K562 (cell line): ENCODE data around the gene PRKAG1. TPM values are rescaled to one million over a fixed set of nuclear protein-coding genes. Genes with fewer than 3 reads are reported as not detected.
A peak's percentile ranks its signal among the peaks of the same experiment; 100 is the strongest.

ENCODE experiments used
- ATF2 ChIP-seq: sonication (generic); formaldehyde crosslinking; IDR thresholded peaks from 2 replicates; pipeline ENCODE4 v1.8.1; 2022; ENCODE audit warnings: missing genetic modification reagents
- BRF1 ChIP-seq: IDR thresholded peaks from 3 replicates; pipeline ENCODE4 v1.6.1; 2011; ENCODE audit warnings: borderline replicate concordance, mild to moderate bottlenecking; ENCODE audit not compliant: insufficient read length; ENCODE audit errors: extremely low read depth
- EGR1 ChIP-seq: fragments of 450-650 bp; conservative IDR thresholded peaks from 2 replicates; pipeline ENCODE4 v1.6.1; 2017; ENCODE audit warnings: mild to moderate bottlenecking
- HNRNPLL ChIP-seq: fragments of 200-400 bp; formaldehyde crosslinking; IDR thresholded peaks from 2 replicates; pipeline ENCODE4 v1.6.1; 2017; ENCODE audit warnings: low read length, low read depth, mild to moderate bottlenecking; ENCODE audit not compliant: poor library complexity, severe bottlenecking
- HOXB6 ChIP-seq: fragments of 250-450 bp; sonication (Bioruptor Pico); IDR thresholded peaks from 2 replicates; pipeline ENCODE4 v1.5.1; 2022; ENCODE audit warnings: mild to moderate bottlenecking, borderline replicate concordance
- KLF1 ChIP-seq: fragments of 450-650 bp; IDR thresholded peaks from 2 replicates; pipeline ENCODE4 v1.6.1; 2016; ENCODE audit warnings: missing genetic modification characterization, missing compliant biosample characterization
- MAFG ChIP-seq: fragments of 450-650 bp; conservative IDR thresholded peaks from 2 replicates; pipeline ENCODE4 v1.6.1; 2016; ENCODE audit warnings: missing genetic modification characterization, missing compliant biosample characterization
- NFE2 ChIP-seq: IDR thresholded peaks from 2 replicates; pipeline ENCODE4 v1.6.1; 2014; ENCODE audit warnings: antibody characterized with exemption, low read depth
- PCBP2 ChIP-seq: fragments of 200-400 bp; formaldehyde crosslinking; IDR thresholded peaks from 2 replicates; pipeline ENCODE4 v1.6.1; 2018; ENCODE audit warnings: low read length, low read depth, mild to moderate bottlenecking, moderate library complexity; ENCODE audit not compliant: poor library complexity, severe bottlenecking
- RCOR1 ChIP-seq, 2 experiments: IDR thresholded peaks; 2 replicates each; pipeline ENCODE4 v1.6.1; 2012; ENCODE audit warnings: low read depth in 2 of 2, low read length in 2 of 2, borderline replicate concordance in 1 of 2, improper control_type of control experiment in 1 of 2
- TAF15 ChIP-seq: fragments of 200-400 bp; formaldehyde crosslinking; IDR thresholded peaks from 2 replicates; pipeline ENCODE4 v1.6.1; 2017; ENCODE audit warnings: mild to moderate bottlenecking, low read depth, low read length, moderate library complexity
- TAF9B ChIP-seq: fragments of 450-650 bp; IDR thresholded peaks from 2 replicates; pipeline ENCODE4 v1.6.1; 2018; ENCODE audit warnings: mild to moderate bottlenecking; ENCODE audit not compliant: partially characterized antibody
- ZBED1 ChIP-seq: IDR thresholded peaks from 2 replicates; pipeline ENCODE4 v1.6.1; 2014
- ZEB2 ChIP-seq: fragments of 450-650 bp; IDR thresholded peaks from 2 replicates; pipeline ENCODE4 v1.6.1; 2016
- ZKSCAN1 ChIP-seq: fragments of 150-350 bp; IDR thresholded peaks from 2 replicates; pipeline ENCODE4 v1.6.1; 2016; ENCODE audit warnings: low read depth, low read length
- ZKSCAN8 ChIP-seq: fragments of 200-800 bp; sonication (Bioruptor generic); IDR thresholded peaks from 2 replicates; pipeline ENCODE4 v1.6.1; 2016; ENCODE audit warnings: missing genetic modification characterization, missing compliant biosample characterization
- ZNF146 ChIP-seq: IDR thresholded peaks from one replicate; pipeline ENCODE4 v1.6.1; 2018; ENCODE audit warnings: missing compliant biosample characterization; ENCODE audit not compliant: unreplicated experiment
- ZNF592 ChIP-seq: fragments of 450-650 bp; IDR thresholded peaks from 2 replicates; pipeline ENCODE4 v1.6.1; 2017; ENCODE audit warnings: antibody characterized with exemption, mild to moderate bottlenecking
- ZNF644 ChIP-seq: fragments of 200-800 bp; sonication (Bioruptor generic); IDR thresholded peaks from 2 replicates; pipeline ENCODE4 v1.6.1; 2016; ENCODE audit warnings: low read depth, missing genetic modification characterization, missing compliant biosample characterization
- ZNF699 ChIP-seq: fragments of 250-450 bp; sonication (Bioruptor Pico); IDR thresholded peaks from 2 replicates; pipeline ENCODE4 v1.8.0; 2021; ENCODE audit warnings: mild to moderate bottlenecking, moderate library complexity; ENCODE audit not compliant: insufficient replicate concordance
- ZNF764 ChIP-seq: fragments of 250-450 bp; sonication (Bioruptor Pico); IDR thresholded peaks from 2 replicates; pipeline ENCODE4 v1.4.0; 2020; ENCODE audit warnings: low read depth, mild to moderate bottlenecking, moderate library complexity
- polyA plus RNA-seq, 8 experiments: library from polyadenylated mRNA; depleted of rRNA in 4 of 8; stranded (reverse) in 5 of 8; unstranded in 3 of 8; fragments of >200 nt; fragmentation: Nextera tagmentation in 2 of 8; fragmentation: Illumina TruSeq in 1 of 8; extraction: Ambion mirVana in 2 of 8; extraction: Trizol in 1 of 8; gene quantifications; 2 replicates each; pipeline versions ENCODE4 v1.2.1 to v1.2.3, GENCODE V29; 2011 to 2014; ENCODE audit warnings: inconsistent platforms in 1 of 8, missing spikeins in 1 of 8
- total RNA-seq, 7 experiments: library from RNA; depleted of rRNA in 6 of 7; stranded (reverse); fragments of >200 nt in 6 of 7; fragmentation: Illumina TruSeq in 2 of 7; extraction: Trizol in 2 of 7; gene quantifications; 2 replicates each; pipeline versions ENCODE4 v1.2.1 to v1.2.3, GENCODE V29; 2011 to 2021; ENCODE audit warnings: low replicate concordance in 1 of 7

The PRKAG1 gene
- total and polyA plus RNA-seq, 9 of the 15 experiments (the other 6 are each of a cell fraction or from before 2014, with no cell fraction given): 51.1 to 126 (median 79.1) TPM

GRCh38 chr12:49018261-49019119, at the start of gene PRKAG1 (continued):
- TF ChIP-seq ZNF592: peak; percentile 89
- TF ChIP-seq PCBP2: no peak
- TF ChIP-seq ZNF764: no peak
- TF ChIP-seq TAF9B: peak; percentile 64
- TF ChIP-seq ATF2 (CRISPR knock-in tag): no peak
- TF ChIP-seq KLF1 (tag): peak; percentile 93
- no peak for TF ChIP-seq ZKSCAN8 (CRISPR knock-in tag)
- TF ChIP-seq ZKSCAN1: no peak
- TF ChIP-seq HNRNPLL: peak; percentile 56
- TF ChIP-seq ZNF644 (tag): 0 out of 2 replicates have a peak, but pooled peaks have one; percentile 40
- peak; percentile 73 for TF ChIP-seq EGR1
- TF ChIP-seq RCOR1 (IDR thresholded peaks at IDR 0.05; ENCODE audit: borderline replicate concordance in 1 of 2, low read depth in 2 of 2, low read length in 2 of 2): peak in 1 of 2 experiments; percentile 37; a peak in 1 of 4 replicates
- no peak for TF ChIP-seq TAF15
- no peak for TF ChIP-seq BRF1
- no peak for TF ChIP-seq ZNF146 (CRISPR knock-in tag)
- no peak for TF ChIP-seq ZEB2
- peak; percentile 60; the same call in 1 of the 2 replicates for TF ChIP-seq NFE2
- no peak for TF ChIP-seq HOXB6 (CRISPR knock-in tag)
- no peak for TF ChIP-seq ZNF699 (CRISPR knock-in tag)
- no peak for TF ChIP-seq MAFG (tag)
- TF ChIP-seq ZBED1: peak; percentile 71
